ENCODE results near the gene IRF9. TPM values are rescaled to one million over a fixed set of nuclear protein-coding genes. Genes with fewer than 3 reads are reported as not detected.

Gene IRF9
- total RNA-seq, 6 donors from 2014 or later = 78.2 to 192 (median 107) TPM

DNA sequence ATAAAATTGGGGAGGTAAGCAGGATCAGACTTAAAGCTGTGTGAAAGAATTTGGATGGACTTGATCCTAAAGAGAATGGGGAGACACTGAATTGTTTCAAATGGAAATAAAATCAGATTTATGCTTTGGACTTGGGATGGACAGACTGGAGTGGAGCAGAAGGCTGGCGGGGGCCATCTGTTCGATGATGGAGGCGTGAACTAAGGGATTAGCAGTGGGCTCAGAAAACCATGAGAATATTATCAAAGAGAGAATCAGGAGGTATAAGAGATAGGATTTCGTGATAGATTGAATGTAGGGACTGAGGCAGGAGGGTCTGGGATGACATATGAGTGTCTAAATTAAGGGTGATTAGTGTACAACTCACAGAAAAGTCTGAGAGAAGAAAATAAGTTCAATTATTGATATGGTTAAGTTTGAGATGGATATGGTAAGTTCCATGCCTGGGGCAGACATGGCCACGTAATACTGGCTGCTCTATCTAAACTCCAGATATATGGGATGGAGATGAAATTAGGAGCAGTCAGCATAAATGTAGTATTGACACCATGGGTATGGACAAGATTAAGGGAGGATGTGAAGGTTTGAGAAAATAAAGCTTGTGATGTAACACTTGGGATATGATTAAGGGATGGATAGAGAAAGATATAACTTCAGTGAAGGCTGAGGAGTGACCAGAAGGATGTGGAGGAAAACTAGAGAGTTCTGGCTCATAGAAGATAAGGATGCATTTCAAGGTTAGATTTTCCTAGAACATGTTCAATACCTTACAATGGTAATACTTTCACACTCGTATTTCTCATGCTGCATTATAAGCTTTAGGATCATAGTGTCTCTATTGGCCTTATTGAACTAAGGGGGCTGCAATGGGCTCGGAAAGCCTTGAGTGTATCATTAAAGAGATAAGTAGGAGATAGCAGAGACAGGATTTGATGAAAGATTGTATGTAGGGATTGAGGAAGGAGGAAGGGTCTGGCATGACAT lies 43.4 kb downstream of the IRF9 start:
- DNase-seq (no peak), ATAC-seq (ENCODE audit: low FRiP score in 2 of 2) (no peak)
- H3K36me3 ChIP-seq = peaks cover 12 to 63% (median 38%) of the 10 kb centered on the region in 4 donors
- no peak overlapping the region for H3K4me3 ChIP-seq
- WGBS, 2 donors = 95 to 97% methylated on average over 7 of the region's 7 CpGs
- H3K27me3 ChIP-seq = no peaks in the 10 kb centered on the region
- H3K9me3 ChIP-seq = no peaks in the 10 kb centered on the region
- no peak overlapping the region for H3K27ac ChIP-seq
- no peaks in the 10 kb centered on the region for H3K4me1 ChIP-seq
- no peak for TF ChIP-seq POLR2AphosphoS5 (IDR thresholded peaks at IDR 0.05)
- no peak for TF ChIP-seq POLR2A (IDR thresholded peaks at IDR 0.05)
- TF ChIP-seq CTCF (IDR thresholded peaks at IDR 0.05) = no peak
- no peak for TF ChIP-seq EP300 (IDR thresholded peaks at IDR 0.05)

DNA sequence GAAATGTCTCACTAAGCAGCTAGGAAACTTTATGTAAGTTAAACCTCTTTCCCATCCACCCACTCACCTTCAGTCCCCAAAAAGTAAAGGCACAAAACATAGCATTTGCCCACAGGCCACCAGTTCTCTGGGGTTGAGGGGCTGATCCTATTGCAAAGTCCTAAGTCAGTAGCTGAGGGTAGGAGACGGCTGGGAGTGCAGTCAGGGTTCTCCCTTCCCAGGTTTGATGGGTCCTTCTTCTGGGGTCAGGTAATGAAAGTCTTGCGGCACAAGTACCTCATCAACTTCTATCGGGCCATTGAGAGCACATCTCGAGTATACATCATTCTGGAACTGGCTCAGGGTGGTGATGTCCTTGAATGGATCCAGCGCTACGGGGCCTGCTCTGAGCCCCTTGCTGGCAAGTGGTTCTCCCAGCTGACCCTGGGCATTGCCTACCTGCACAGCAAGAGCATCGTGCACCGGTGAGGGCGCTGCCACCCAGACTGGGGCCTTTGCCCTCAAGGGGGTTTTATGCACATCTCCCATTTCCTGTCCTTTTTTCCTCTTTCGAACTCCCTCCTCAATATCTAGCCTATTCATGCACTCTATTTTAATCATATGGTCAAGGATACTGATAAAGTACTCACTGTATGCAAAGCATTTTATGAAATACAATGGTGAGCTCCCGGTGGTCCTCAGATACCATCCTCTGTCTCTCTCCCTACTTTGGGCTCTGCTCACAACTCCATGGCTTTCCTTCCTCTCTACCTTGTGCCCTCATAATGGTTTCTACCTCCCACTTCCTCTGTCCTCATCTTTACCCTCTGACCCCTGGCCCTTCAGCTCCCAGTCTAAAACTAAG lies 45.4 kb downstream of the IRF9 start:
- no peaks in the 10 kb centered on the region for H3K9me3 ChIP-seq
- DNase-seq (no peak), ATAC-seq (ENCODE audit: low FRiP score in 2 of 2) (no peak)
- 95 to 97% methylated on average over 9 to 11 of the region's 11 CpGs for WGBS, 2 donors
- H3K27ac ChIP-seq = no peak overlapping the region
- H3K27me3 ChIP-seq = no peaks in the 10 kb centered on the region
- H3K36me3 ChIP-seq = peaks cover 18 to 75% (median 56%) of the 10 kb centered on the region in 4 donors
- peaks cover 0 to 8% (median 2%) of the 10 kb centered on the region in 4 donors for H3K4me1 ChIP-seq
- no peak overlapping the region for H3K4me3 ChIP-seq
- TF ChIP-seq POLR2A (IDR thresholded peaks at IDR 0.05) (no peak), POLR2AphosphoS5 (IDR thresholded peaks at IDR 0.05) (no peak), CTCF (IDR thresholded peaks at IDR 0.05) (no peak), EP300 (IDR thresholded peaks at IDR 0.05) (no peak)

- DNase-seq = no peak
- no peak for ATAC-seq (ENCODE audit: low FRiP score in 2 of 2)
- Histone ChIP-seq H3K36me3 (peaks cover 18 to 72% (median 55%) of the 10 kb centered on the region in 4 donors), H3K4me3 (no peak overlapping the region), H3K27ac (no peak overlapping the region), H3K4me1 (peaks cover 0 to 14% (median 3%) of the 10 kb centered on the region in 4 donors), H3K9me3 (no peaks in the 10 kb centered on the region), H3K27me3 (no peaks in the 10 kb centered on the region)
- 90 to 92% methylated on average over 5 of the region's 5 CpGs for WGBS, 2 donors
- no peak for TF ChIP-seq POLR2A (IDR thresholded peaks at IDR 0.05)
- TF ChIP-seq POLR2AphosphoS5 (IDR thresholded peaks at IDR 0.05) = no peak
- TF ChIP-seq EP300 (IDR thresholded peaks at IDR 0.05) = no peak
- TF ChIP-seq CTCF (IDR thresholded peaks at IDR 0.05) = no peak
Observed at GRCh38 chr14:24207104-24207551, 46.1 kb downstream of the IRF9 start.

GRCh38 chr14:24207625-24208024 lies 46.6 kb downstream of the IRF9 start:
- Histone ChIP-seq H3K27ac (no peak overlapping the region), H3K36me3 (peaks cover 18 to 69% (median 54%) of the 10 kb centered on the region in 4 donors), H3K4me3 (no peak overlapping the region), H3K9me3 (no peaks in the 10 kb centered on the region), H3K4me1 (peaks cover 0 to 19% (median 5%) of the 10 kb centered on the region in 4 donors), H3K27me3 (no peaks in the 10 kb centered on the region)
- WGBS, 2 donors = 95 to 100% methylated on average over 2 of the region's 2 CpGs
- no peak for ATAC-seq (ENCODE audit: low FRiP score in 2 of 2)
- no peak for TF ChIP-seq POLR2AphosphoS5 (IDR thresholded peaks at IDR 0.05)
- DNase-seq = no peak

- peaks cover 18 to 45% (median 26%) of the 10 kb centered on the region in 4 donors for H3K4me1 ChIP-seq
- DNase-seq = no peak
- H3K27me3 ChIP-seq = no peaks in the 10 kb centered on the region
- TF ChIP-seq POLR2AphosphoS5 (IDR thresholded peaks at IDR 0.05) = no peak
- no peak for TF ChIP-seq POLR2A (IDR thresholded peaks at IDR 0.05)
- TF ChIP-seq EP300 (IDR thresholded peaks at IDR 0.05) = no peak
- no peak for TF ChIP-seq CTCF (IDR thresholded peaks at IDR 0.05)
- no peaks in the 10 kb centered on the region for H3K9me3 ChIP-seq
- ATAC-seq (ENCODE audit: low FRiP score in 2 of 2) = no peak
- H3K4me3 ChIP-seq = no peak overlapping the region
- no peak overlapping the region for H3K27ac ChIP-seq
- peaks cover 14 to 52% (median 45%) of the 10 kb centered on the region in 4 donors for H3K36me3 ChIP-seq
- 93 to 100% methylated on average over 6 of the region's 6 CpGs for WGBS, 2 donors
Observed at GRCh38 chr14:24211311-24211710, 50.2 kb downstream of the IRF9 start.
